ENCODE data around the gene TSC2. TPM values are rescaled to one million over a fixed set of nuclear protein-coding genes. Genes with fewer than 3 reads are reported as not detected.

The TSC2 gene
- polyA plus RNA-seq, 3 donors = 11.7 to 95.1 (median 20.8) TPM

- peaks cover 7 to 26% of the 10 kb centered on the region in 2 donors for H3K4me1 ChIP-seq (ENCODE audit: control insufficient read depth in 1 of 2, insufficient read depth in 2 of 2, low read length in 2 of 2)
- H4K20me1 ChIP-seq (ENCODE audit: insufficient read depth, low read length) = no peaks in the 10 kb centered on the region
- peak overlapping the region; percentile 71 to 93 (median 89) for H3K27ac Mint-ChIP-seq
- H3K9me3 ChIP-seq (replicated peaks in 1 of 2; ENCODE audit: control insufficient read depth in 1 of 2, insufficient read depth in 1 of 2, low read length in 2 of 2) = no peaks in the 10 kb centered on the region
- peak overlapping the region; percentile 20 for H3K9ac ChIP-seq (ENCODE audit: insufficient read depth, low read length, poor library complexity, severe bottlenecking)
- H3K9me3 Mint-ChIP-seq = peaks cover 0 to 12% (median 1%) of the 10 kb centered on the region in 7 donors
- no peaks in the 10 kb centered on the region for H3K36me3 ChIP-seq (replicated peaks in 1 of 2; ENCODE audit: control insufficient read depth in 1 of 2, insufficient read depth in 2 of 2, low read length in 2 of 2)
- peaks cover 18% of the 10 kb centered on the region for H3K4me1 Mint-ChIP-seq
- TF ChIP-seq CTCF (IDR thresholded peaks at IDR 0.05) = no peak
- peak overlapping the region; percentile 25 for H2AFZ ChIP-seq (ENCODE audit: insufficient read depth, low read depth, low read length, poor library complexity, severe bottlenecking)
- H3K4me3 ChIP-seq (replicated peaks in 1 of 3; ENCODE audit: low read depth in 2 of 3, low read length in 3 of 3) = no peak overlapping the region
- no peak for DNase-seq
- no peak overlapping the region for H3K4me3 Mint-ChIP-seq
- H3K4me2 ChIP-seq (replicated peaks; ENCODE audit: extremely low read depth, low read length, poor library complexity, severe bottlenecking) = no peak overlapping the region
- H3K79me2 ChIP-seq (ENCODE audit: insufficient read depth, low read length) = no peaks in the 10 kb centered on the region
- WGBS (ENCODE audit: insufficient coverage) = 94% methylated on average over 5 of the region's 7 CpGs
- intact Hi-C loops (cut with micrococcal nuclease) = no loop called here
- H3K27me3 Mint-ChIP-seq (ENCODE audit: low read depth in 3 of 3) = peaks cover 17 to 40% (median 37%) of the 10 kb centered on the region in 3 donors
- H3K27me3 ChIP-seq (ENCODE audit: control insufficient read depth in 2 of 2, insufficient read depth in 2 of 2, low read length in 2 of 2) = peaks cover 12 to 22% of the 10 kb centered on the region in 2 donors
- peak overlapping the region; percentile 63 to 67 for H3K27ac ChIP-seq (ENCODE audit: low read depth in 1 of 2, low read length in 2 of 2)
- H3K36me3 Mint-ChIP-seq = no peaks in the 10 kb centered on the region
Observed at GRCh38 chr16:2015947-2016208, 31.9 kb upstream of the TSC2 start.

- H3K9me3 Mint-ChIP-seq = peaks cover under 1 to 17% (median 5%) of the 10 kb centered on the region in 7 donors
- DNase-seq = peak in 1 of 3 donors; percentile 30
- Histone ChIP-seq H3K4me3 (replicated peaks in 1 of 3; ENCODE audit: low read depth in 2 of 3, low read length in 3 of 3) (no peak overlapping the region), H3K27ac (ENCODE audit: low read depth in 1 of 2, low read length in 2 of 2) (no peak overlapping the region), H2AFZ (ENCODE audit: insufficient read depth, low read depth, low read length, poor library complexity, severe bottlenecking) (no peak overlapping the region), H3K36me3 (replicated peaks in 1 of 2; ENCODE audit: control insufficient read depth in 1 of 2, insufficient read depth in 2 of 2, low read length in 2 of 2) (no peaks in the 10 kb centered on the region), H3K4me2 (replicated peaks; ENCODE audit: extremely low read depth, low read length, poor library complexity, severe bottlenecking) (no peak overlapping the region), H3K9me3 (replicated peaks in 1 of 2; ENCODE audit: control insufficient read depth in 1 of 2, insufficient read depth in 1 of 2, low read length in 2 of 2) (no peaks in the 10 kb centered on the region), H3K4me1 (ENCODE audit: control insufficient read depth in 1 of 2, insufficient read depth in 2 of 2, low read length in 2 of 2) (peaks cover 7 to 26% of the 10 kb centered on the region in 2 donors), H4K20me1 (ENCODE audit: insufficient read depth, low read length) (no peaks in the 10 kb centered on the region), H3K79me2 (ENCODE audit: insufficient read depth, low read length) (no peaks in the 10 kb centered on the region), H3K9ac (ENCODE audit: insufficient read depth, low read length, poor library complexity, severe bottlenecking) (no peak overlapping the region), H3K27me3 (ENCODE audit: control insufficient read depth in 2 of 2, insufficient read depth in 2 of 2, low read length in 2 of 2) (peaks cover 12 to 28% of the 10 kb centered on the region in 2 donors)
- 40% methylated on average over 8 of the region's 13 CpGs for WGBS (ENCODE audit: insufficient coverage)
- H3K4me3 Mint-ChIP-seq = no peak overlapping the region
- peaks cover 23 to 46% (median 43%) of the 10 kb centered on the region in 3 donors for H3K27me3 Mint-ChIP-seq (ENCODE audit: low read depth in 3 of 3)
- peaks cover 19% of the 10 kb centered on the region for H3K4me1 Mint-ChIP-seq
- H3K36me3 Mint-ChIP-seq = no peaks in the 10 kb centered on the region
- TF ChIP-seq CTCF (IDR thresholded peaks at IDR 0.05) = peak; percentile 54
- intact Hi-C loops (cut with micrococcal nuclease) = no loop called here
- peak overlapping the region in 6 of 7 donors; percentile 86 to 93 (median 90) for H3K27ac Mint-ChIP-seq
Observed at GRCh38 chr16:2016407-2016922, 31.3 kb upstream of the TSC2 start.

Measured in CD14-positive monocyte (primary cell).